ENCODE results near the gene GDPD5. TPM values are rescaled to one million over a fixed set of nuclear protein-coding genes. Genes with fewer than 3 reads are reported as not detected.

GDPD5 gene
- total and polyA plus RNA-seq, 9 of the 15 experiments (the other 6 are each of a cell fraction or from before 2014, with no cell fraction given): 0.32 to 27.3 (median 8.0) TPM

DNA sequence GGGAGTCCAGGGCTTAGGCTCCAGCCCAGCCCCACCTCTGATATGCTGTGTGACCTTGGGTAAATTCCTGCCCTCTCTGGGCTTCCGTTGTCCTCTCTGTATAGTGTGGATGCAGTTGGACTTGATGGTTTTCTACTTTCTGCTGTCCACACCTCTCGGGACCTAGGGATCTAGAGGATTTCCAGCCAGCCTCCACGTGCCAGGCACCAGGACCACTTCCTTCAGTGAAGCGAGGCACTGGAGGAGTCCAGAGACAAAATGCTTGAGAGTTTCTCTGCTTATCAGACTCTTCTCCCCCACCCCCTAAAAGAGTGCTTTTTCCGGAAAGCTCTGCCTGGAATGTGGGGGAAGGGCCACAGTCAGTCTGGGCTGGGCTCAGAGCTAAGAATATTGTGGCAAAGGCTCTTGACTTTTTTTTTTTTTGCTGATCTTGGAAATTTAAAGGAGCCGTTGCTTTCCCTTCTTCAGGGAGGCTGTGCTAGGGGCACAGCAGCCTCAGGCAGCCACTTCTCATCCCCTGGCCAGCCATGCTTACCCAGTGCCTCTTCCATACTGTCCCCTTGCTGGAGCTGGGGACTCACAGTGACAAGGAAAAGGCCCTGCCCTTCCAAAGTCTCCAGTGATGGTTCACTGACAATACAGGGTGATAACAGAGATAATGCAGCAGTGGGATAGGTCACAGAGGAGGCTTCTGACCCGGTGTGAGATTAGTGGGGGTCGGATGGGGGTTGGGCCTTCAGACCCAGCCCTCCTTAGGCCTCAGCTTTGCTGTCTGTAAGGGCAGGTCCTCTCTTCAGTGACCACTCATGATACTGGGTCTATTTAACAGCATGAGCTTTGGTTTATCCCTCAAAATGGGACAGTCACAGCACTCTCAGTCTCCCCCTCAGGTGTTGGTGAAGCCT lies 33.5 kb upstream of the GDPD5 start (continued):
- TF ChIP-seq, protein P1, sequence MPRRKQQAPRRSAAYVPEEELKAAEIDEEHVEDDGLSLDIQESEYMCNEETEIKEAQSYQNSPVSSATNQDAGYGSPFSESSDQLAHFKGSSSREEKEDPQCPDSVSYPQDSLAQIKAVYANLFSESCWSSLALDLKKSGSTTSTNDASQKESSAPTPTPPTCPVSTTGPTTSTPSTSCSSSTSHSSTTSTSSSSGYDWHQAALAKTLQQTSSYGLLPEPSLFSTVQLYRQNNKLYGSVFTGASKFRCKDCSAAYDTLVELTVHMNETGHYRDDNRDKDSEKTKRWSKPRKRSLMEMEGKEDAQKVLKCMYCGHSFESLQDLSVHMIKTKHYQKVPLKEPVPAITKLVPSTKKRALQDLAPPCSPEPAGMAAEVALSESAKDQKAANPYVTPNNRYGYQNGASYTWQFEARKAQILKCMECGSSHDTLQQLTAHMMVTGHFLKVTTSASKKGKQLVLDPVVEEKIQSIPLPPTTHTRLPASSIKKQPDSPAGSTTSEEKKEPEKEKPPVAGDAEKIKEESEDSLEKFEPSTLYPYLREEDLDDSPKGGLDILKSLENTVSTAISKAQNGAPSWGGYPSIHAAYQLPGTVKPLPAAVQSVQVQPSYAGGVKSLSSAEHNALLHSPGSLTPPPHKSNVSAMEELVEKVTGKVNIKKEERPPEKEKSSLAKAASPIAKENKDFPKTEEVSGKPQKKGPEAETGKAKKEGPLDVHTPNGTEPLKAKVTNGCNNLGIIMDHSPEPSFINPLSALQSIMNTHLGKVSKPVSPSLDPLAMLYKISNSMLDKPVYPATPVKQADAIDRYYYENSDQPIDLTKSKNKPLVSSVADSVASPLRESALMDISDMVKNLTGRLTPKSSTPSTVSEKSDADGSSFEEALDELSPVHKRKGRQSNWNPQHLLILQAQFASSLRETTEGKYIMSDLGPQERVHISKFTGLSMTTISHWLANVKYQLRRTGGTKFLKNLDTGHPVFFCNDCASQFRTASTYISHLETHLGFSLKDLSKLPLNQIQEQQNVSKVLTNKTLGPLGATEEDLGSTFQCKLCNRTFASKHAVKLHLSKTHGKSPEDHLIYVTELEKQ (CRISPR knock-in tag; IDR thresholded peaks at IDR 0.05): no peak
- TF ChIP-seq CBFA2T2 (conservative IDR thresholded peaks at IDR 0.05) (no peak), KAT8 (IDR thresholded peaks at IDR 0.05; ENCODE audit: low read depth) (no peak), HMG20B (CRISPR knock-in tag; IDR thresholded peaks at IDR 0.05) (no peak), IFI16 (CRISPR knock-in tag; IDR thresholded peaks at IDR 0.05) (no peak), ZNF785 (CRISPR knock-in tag; IDR thresholded peaks at IDR 0.05) (no peak), ZNF239 (CRISPR knock-in tag; IDR thresholded peaks at IDR 0.05) (no peak), ZSCAN29 (IDR thresholded peaks at IDR 0.05) (no peak), ILK (tag; IDR thresholded peaks at IDR 0.05; ENCODE audit: borderline replicate concordance, low read depth) (no peak), HSF4 (CRISPR knock-in tag; IDR thresholded peaks at IDR 0.05; ENCODE audit: borderline replicate concordance) (no peak), MBD2 (IDR thresholded peaks at IDR 0.05; ENCODE audit: borderline replicate concordance, low read depth) (no peak), E2F3 (CRISPR knock-in tag; IDR thresholded peaks at IDR 0.05) (no peak), ZSCAN32 (CRISPR knock-in tag; IDR thresholded peaks at IDR 0.05) (no peak), ARHGAP35 (IDR thresholded peaks at IDR 0.05; ENCODE audit: partially characterized antibody) (no peak), ZC3H11A (IDR thresholded peaks at IDR 0.05; ENCODE audit: low read depth, low read length) (peak; percentile 15; the same call in 1 of the 2 replicates)
- TF ChIP-seq, protein P2, sequence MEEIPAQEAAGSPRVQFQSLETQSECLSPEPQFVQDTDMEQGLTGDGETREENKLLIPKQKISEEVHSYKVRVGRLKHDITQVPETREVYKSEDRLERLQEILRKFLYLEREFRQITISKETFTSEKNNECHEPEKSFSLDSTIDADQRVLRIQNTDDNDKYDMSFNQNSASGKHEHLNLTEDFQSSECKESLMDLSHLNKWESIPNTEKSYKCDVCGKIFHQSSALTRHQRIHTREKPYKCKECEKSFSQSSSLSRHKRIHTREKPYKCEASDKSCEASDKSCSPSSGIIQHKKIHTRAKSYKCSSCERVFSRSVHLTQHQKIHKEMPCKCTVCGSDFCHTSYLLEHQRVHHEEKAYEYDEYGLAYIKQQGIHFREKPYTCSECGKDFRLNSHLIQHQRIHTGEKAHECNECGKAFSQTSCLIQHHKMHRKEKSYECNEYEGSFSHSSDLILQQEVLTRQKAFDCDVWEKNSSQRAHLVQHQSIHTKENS (CRISPR knock-in tag; IDR thresholded peaks at IDR 0.05): no peak
- TF ChIP-seq, protein P3, sequence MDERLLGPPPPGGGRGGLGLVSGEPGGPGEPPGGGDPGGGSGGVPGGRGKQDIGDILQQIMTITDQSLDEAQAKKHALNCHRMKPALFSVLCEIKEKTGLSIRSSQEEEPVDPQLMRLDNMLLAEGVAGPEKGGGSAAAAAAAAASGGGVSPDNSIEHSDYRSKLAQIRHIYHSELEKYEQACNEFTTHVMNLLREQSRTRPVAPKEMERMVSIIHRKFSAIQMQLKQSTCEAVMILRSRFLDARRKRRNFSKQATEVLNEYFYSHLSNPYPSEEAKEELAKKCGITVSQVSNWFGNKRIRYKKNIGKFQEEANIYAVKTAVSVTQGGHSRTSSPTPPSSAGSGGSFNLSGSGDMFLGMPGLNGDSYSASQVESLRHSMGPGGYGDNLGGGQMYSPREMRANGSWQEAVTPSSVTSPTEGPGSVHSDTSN (CRISPR knock-in tag; IDR thresholded peaks at IDR 0.05; ENCODE audit: low read depth): no peak
- TF ChIP-seq, protein P3 (tag; conservative IDR thresholded peaks at IDR 0.05; ENCODE audit: low read depth): no peak
- TF ChIP-seq, protein P4, sequence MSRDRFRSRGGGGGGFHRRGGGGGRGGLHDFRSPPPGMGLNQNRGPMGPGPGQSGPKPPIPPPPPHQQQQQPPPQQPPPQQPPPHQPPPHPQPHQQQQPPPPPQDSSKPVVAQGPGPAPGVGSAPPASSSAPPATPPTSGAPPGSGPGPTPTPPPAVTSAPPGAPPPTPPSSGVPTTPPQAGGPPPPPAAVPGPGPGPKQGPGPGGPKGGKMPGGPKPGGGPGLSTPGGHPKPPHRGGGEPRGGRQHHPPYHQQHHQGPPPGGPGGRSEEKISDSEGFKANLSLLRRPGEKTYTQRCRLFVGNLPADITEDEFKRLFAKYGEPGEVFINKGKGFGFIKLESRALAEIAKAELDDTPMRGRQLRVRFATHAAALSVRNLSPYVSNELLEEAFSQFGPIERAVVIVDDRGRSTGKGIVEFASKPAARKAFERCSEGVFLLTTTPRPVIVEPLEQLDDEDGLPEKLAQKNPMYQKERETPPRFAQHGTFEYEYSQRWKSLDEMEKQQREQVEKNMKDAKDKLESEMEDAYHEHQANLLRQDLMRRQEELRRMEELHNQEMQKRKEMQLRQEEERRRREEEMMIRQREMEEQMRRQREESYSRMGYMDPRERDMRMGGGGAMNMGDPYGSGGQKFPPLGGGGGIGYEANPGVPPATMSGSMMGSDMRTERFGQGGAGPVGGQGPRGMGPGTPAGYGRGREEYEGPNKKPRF (IDR thresholded peaks at IDR 0.05; ENCODE audit: low read depth, low read length): no peak
